PFSK-1 (cell line): ENCODE data around the gene ESYT3.

Source experiments
- FOXP2 ChIP-seq: optimal IDR thresholded peaks from 2 replicates; pipeline ENCODE3; 2011; ENCODE audit warnings: borderline replicate concordance, control low read depth, inconsistent platforms; ENCODE audit not compliant: insufficient read depth; ENCODE audit errors: extremely low read length, extremely low read depth
- POLR2AphosphoS5 ChIP-seq: IDR thresholded peaks from 2 replicates; pipeline ENCODE4 v1.6.1; 2012; ENCODE audit warnings: low read depth, mild to moderate bottlenecking, control low read depth, low read length, moderate library complexity
- SIN3A ChIP-seq: IDR thresholded peaks from 2 replicates; pipeline ENCODE4 v1.6.1; 2012; ENCODE audit warnings: mild to moderate bottlenecking, low read length, moderate library complexity, borderline replicate concordance; ENCODE audit not compliant: insufficient read depth
- TAF1 ChIP-seq: IDR thresholded peaks from 2 replicates; pipeline ENCODE4 v1.6.1; 2012; ENCODE audit warnings: low read length, control low read depth, borderline replicate concordance; ENCODE audit not compliant: insufficient read depth
- TF ChIP-seq, protein P1 (sequence below), 2 experiments: IDR thresholded peaks; 2 replicates each; pipeline versions ENCODE4 v1.6.1 to v1.8.0; 2011 to 2012; ENCODE audit warnings: low read depth in 2 of 2, low read length in 2 of 2, control low read depth in 1 of 2, inconsistent platforms in 1 of 2, mild to moderate bottlenecking in 1 of 2, moderate library complexity in 1 of 2; ENCODE audit not compliant: insufficient read depth in 1 of 2

The ESYT3 gene

GRCh38 chr3:138438896-138439295 lies 4.5 kb downstream of the ESYT3 start:
- TF ChIP-seq, protein P1, sequence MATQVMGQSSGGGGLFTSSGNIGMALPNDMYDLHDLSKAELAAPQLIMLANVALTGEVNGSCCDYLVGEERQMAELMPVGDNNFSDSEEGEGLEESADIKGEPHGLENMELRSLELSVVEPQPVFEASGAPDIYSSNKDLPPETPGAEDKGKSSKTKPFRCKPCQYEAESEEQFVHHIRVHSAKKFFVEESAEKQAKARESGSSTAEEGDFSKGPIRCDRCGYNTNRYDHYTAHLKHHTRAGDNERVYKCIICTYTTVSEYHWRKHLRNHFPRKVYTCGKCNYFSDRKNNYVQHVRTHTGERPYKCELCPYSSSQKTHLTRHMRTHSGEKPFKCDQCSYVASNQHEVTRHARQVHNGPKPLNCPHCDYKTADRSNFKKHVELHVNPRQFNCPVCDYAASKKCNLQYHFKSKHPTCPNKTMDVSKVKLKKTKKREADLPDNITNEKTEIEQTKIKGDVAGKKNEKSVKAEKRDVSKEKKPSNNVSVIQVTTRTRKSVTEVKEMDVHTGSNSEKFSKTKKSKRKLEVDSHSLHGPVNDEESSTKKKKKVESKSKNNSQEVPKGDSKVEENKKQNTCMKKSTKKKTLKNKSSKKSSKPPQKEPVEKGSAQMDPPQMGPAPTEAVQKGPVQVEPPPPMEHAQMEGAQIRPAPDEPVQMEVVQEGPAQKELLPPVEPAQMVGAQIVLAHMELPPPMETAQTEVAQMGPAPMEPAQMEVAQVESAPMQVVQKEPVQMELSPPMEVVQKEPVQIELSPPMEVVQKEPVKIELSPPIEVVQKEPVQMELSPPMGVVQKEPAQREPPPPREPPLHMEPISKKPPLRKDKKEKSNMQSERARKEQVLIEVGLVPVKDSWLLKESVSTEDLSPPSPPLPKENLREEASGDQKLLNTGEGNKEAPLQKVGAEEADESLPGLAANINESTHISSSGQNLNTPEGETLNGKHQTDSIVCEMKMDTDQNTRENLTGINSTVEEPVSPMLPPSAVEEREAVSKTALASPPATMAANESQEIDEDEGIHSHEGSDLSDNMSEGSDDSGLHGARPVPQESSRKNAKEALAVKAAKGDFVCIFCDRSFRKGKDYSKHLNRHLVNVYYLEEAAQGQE (IDR thresholded peaks at IDR 0.05; ENCODE audit: insufficient read depth in 1 of 2, low read depth in 2 of 2, low read length in 2 of 2) = no peak
- no peak for TF ChIP-seq TAF1
- TF ChIP-seq POLR2AphosphoS5 = no peak
- no peak for TF ChIP-seq FOXP2
- no peak for TF ChIP-seq SIN3A

DNA sequence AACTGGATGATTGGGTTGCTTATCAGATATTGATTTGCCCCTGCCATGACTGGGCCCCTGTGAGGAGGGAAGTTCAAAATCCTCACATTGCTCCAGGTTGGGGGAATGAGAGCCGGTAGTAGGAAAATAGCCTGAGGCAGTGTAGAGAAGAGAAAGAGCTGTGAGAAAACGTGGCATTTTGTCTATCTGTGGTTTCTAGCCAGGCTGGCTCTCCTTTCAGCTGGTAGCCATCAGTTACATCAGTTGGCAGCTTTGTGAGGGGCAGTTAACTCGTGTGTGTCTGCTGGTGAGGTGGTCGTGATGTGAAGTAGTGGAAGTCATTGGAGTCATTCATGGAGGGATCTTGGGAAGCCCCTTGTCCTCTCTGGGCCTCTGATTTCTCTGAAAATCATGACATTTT lies 5.2 kb downstream of the ESYT3 start:
- no peak for TF ChIP-seq POLR2AphosphoS5
- TF ChIP-seq TAF1 = no peak
- TF ChIP-seq, protein P1 (IDR thresholded peaks at IDR 0.05; ENCODE audit: insufficient read depth in 1 of 2, low read depth in 2 of 2, low read length in 2 of 2) = no peak
- TF ChIP-seq FOXP2 = no peak
- no peak for TF ChIP-seq SIN3A

DNA sequence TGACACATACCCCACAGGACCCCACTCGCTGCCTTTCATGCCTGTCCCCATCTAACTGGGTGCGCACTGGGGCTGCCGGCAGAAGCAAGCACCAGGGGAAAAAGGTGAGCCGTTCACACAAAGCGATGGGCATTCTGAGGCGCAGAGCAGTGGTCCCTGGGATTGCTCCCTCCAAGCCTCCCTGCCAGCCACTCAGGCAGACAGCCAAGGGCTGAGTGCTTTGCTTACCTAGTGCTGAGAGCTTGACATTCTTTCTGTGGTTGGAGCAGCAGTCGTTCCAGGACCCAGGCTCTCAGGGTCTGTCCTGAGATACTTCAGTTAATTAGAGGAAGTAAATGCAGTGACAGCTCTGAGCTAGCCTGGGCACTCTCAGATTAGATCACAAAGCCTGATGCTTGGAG lies 5.7 kb downstream of the ESYT3 start:
- TF ChIP-seq, protein P1 (IDR thresholded peaks at IDR 0.05; ENCODE audit: insufficient read depth in 1 of 2, low read depth in 2 of 2, low read length in 2 of 2) = no peak
- TF ChIP-seq SIN3A (no peak), POLR2AphosphoS5 (no peak), FOXP2 (no peak), TAF1 (no peak)

DNA sequence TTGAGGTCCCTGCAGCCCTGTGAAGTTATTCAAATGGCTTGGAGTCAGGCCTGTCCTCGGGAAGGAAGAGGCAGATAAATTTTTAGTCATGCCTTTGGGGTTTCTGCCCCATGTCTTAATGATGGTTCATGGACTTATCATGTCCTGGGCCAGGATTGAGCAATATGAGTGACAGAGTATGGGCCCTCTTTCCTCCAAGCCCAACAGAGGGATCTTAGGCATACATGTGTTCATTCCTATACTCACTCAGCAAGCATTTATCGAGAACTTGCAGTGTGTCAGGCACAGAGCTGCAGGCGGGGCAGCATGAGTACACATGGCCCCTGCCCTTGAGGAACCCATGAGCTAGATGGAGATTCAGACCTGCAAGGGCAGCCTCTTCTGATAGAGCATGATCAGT lies 6.2 kb downstream of the ESYT3 start:
- TF ChIP-seq, protein P1 (IDR thresholded peaks at IDR 0.05; ENCODE audit: insufficient read depth in 1 of 2, low read depth in 2 of 2, low read length in 2 of 2) = no peak
- TF ChIP-seq POLR2AphosphoS5 (no peak), TAF1 (no peak), FOXP2 (no peak), SIN3A (no peak)

GRCh38 chr3:138441256-138441655 lies 6.8 kb downstream of the ESYT3 start:
- TF ChIP-seq, protein P1 (IDR thresholded peaks at IDR 0.05; ENCODE audit: insufficient read depth in 1 of 2, low read depth in 2 of 2, low read length in 2 of 2) = no peak
